Measurements from ENCODE around the gene ARAP2.

Gene ARAP2

GRCh38 chr4:36218121-36218520, 26.2 kb downstream of the ARAP2 start:
- no peak for DNase-seq

- no peak for DNase-seq
These were observed 28.7 kb downstream of the ARAP2 start for GRCh38 chr4:36215627-36216026.

GRCh38 chr4:36214735-36215485, 29.4 kb downstream of the ARAP2 start:
- DNase-seq, result no peak

- no peak for DNase-seq
These were observed 30.3 kb downstream of the ARAP2 start for GRCh38 chr4:36213977-36214376.

- DNase-seq, result peak; percentile 62
These were observed 33.2 kb downstream of the ARAP2 start for GRCh38 chr4:36211084-36211483.

- no peak for DNase-seq
These were observed 34.2 kb downstream of the ARAP2 start for GRCh38 chr4:36209941-36210649.

- no peak for DNase-seq
These were observed 35.3 kb downstream of the ARAP2 start for GRCh38 chr4:36208893-36209473.

- no peak for DNase-seq
These were observed 36.3 kb downstream of the ARAP2 start for GRCh38 chr4:36207831-36208520.

GRCh38 chr4:36207367-36207766, 36.9 kb downstream of the ARAP2 start:
- no peak for DNase-seq

- peak; percentile 35 for DNase-seq
These were observed 37.6 kb downstream of the ARAP2 start for GRCh38 chr4:36206603-36207311.

- no peak for DNase-seq
These were observed 38.3 kb downstream of the ARAP2 start for GRCh38 chr4:36206012-36206411.

GRCh38 chr4:36198861-36199260, 45.5 kb downstream of the ARAP2 start:
- no peak for DNase-seq

- no peak for DNase-seq
These were observed 46.1 kb downstream of the ARAP2 start for GRCh38 chr4:36198068-36198808.

GRCh38 chr4:36197501-36197900, 46.8 kb downstream of the ARAP2 start:
- DNase-seq, result no peak

GRCh38 chr4:36196145-36196913, 48.0 kb downstream of the ARAP2 start:
- no peak for DNase-seq

GRCh38 chr4:36192922-36193321, 51.4 kb downstream of the ARAP2 start:
- DNase-seq, result no peak

GRCh38 chr4:36189511-36190226, 54.6 kb downstream of the ARAP2 start:
- DNase-seq, result peak; percentile 37

GRCh38 chr4:36187723-36188333, 56.5 kb downstream of the ARAP2 start:
- peak; percentile 5 for DNase-seq

- DNase-seq, result no peak
These were observed 60.5 kb downstream of the ARAP2 start for GRCh38 chr4:36183665-36184393.
